ENCODE data around the gene PHF23. TPM values are rescaled to one million over a fixed set of nuclear protein-coding genes. Genes with fewer than 3 reads are reported as not detected.

The PHF23 gene
- total and polyA plus RNA-seq, 2 donors (not counting 1 experiment from before 2014, with no cell fraction given) = 45.4 to 48.7 TPM

DNA sequence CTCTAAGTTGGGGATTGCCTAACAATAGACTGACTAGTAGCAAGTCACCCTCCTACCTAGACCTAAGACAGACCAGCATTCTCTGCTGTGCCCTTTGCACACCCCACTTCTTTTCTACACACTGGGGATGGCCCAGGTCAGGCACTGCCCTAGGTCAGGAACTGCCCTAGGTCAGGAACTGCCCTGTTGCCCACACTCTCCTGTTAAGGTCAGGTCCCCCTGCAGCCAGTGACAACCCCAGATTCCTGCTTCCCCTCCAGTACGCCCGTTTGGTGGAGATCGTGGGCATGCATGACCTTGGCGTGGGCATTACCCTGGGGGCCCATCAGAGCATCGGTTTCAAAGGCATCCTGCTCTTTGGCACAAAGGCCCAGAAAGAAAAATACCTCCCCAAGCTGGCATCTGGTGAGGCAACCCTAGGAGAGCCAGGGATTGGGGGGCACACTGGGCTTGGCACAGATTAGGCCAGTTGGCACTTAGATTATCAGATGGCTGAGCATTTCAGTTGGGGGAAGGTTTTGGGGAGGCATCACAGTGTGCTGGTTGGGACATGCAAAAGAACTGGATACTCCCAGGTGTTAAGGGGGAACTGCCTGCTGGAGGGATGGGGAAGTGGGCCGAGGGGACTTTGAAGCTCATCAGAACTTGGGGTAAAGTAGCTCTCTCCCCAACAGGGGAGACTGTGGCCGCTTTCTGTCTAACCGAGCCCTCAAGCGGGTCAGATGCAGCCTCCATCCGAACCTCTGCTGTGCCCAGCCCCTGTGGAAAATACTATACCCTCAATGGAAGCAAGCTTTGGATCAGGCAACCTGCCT lies 17.8 kb downstream of the PHF23 start:
- H3K4me3 ChIP-seq (replicated peaks in 1 of 4; ENCODE audit: control extremely low read depth in 1 of 4, insufficient read depth in 1 of 4, low read depth in 3 of 4, low read length in 4 of 4) = peak overlapping the region in 2 of 4 experiments; percentile 79 to 90
- no peak for DNase-seq (ENCODE audit: low read depth in 2 of 2)
- no peak overlapping the region for H3K9ac ChIP-seq (ENCODE audit: insufficient read depth, low read length)
- H3K9me3 ChIP-seq (ENCODE audit: control insufficient read depth, insufficient read depth, low read depth, low read length) = no peaks in the 10 kb centered on the region
- no peaks in the 10 kb centered on the region for H3K27me3 ChIP-seq (ENCODE audit: control insufficient read depth, insufficient read depth, low read length)
- peak overlapping the region; percentile 80 for H3K4me2 ChIP-seq (ENCODE audit: extremely low read depth, insufficient read depth, low read length)
- H3K4me1 ChIP-seq (ENCODE audit: control insufficient read depth, extremely low read depth, insufficient read depth, low read length) = peaks cover 11% of the 10 kb centered on the region
- H2AFZ ChIP-seq (ENCODE audit: low read length) = no peak overlapping the region
- peaks cover 22% of the 10 kb centered on the region for H3K79me2 ChIP-seq (ENCODE audit: control insufficient read depth, insufficient read depth, low read length)
- H4K20me1 ChIP-seq (ENCODE audit: control insufficient read depth, extremely low read depth, insufficient read depth, low read length) = no peaks in the 10 kb centered on the region
- TF ChIP-seq, protein P1, sequence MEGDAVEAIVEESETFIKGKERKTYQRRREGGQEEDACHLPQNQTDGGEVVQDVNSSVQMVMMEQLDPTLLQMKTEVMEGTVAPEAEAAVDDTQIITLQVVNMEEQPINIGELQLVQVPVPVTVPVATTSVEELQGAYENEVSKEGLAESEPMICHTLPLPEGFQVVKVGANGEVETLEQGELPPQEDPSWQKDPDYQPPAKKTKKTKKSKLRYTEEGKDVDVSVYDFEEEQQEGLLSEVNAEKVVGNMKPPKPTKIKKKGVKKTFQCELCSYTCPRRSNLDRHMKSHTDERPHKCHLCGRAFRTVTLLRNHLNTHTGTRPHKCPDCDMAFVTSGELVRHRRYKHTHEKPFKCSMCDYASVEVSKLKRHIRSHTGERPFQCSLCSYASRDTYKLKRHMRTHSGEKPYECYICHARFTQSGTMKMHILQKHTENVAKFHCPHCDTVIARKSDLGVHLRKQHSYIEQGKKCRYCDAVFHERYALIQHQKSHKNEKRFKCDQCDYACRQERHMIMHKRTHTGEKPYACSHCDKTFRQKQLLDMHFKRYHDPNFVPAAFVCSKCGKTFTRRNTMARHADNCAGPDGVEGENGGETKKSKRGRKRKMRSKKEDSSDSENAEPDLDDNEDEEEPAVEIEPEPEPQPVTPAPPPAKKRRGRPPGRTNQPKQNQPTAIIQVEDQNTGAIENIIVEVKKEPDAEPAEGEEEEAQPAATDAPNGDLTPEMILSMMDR (conservative IDR thresholded peaks at IDR 0.05 in 1 of 2, IDR thresholded peaks at IDR 0.05 in 1 of 2; ENCODE audit: low read depth in 1 of 2, low read length in 2 of 2) = no peak
- no peak for TF ChIP-seq EZH2 (IDR thresholded peaks at IDR 0.05; ENCODE audit: low read length, missing control alignments)
- H3K27ac ChIP-seq (ENCODE audit: insufficient read depth, low read length) = peak overlapping the region; percentile 86
- H3K36me3 ChIP-seq (ENCODE audit: control insufficient read depth, insufficient read depth, low read length) = peaks cover 26% of the 10 kb centered on the region

DNA sequence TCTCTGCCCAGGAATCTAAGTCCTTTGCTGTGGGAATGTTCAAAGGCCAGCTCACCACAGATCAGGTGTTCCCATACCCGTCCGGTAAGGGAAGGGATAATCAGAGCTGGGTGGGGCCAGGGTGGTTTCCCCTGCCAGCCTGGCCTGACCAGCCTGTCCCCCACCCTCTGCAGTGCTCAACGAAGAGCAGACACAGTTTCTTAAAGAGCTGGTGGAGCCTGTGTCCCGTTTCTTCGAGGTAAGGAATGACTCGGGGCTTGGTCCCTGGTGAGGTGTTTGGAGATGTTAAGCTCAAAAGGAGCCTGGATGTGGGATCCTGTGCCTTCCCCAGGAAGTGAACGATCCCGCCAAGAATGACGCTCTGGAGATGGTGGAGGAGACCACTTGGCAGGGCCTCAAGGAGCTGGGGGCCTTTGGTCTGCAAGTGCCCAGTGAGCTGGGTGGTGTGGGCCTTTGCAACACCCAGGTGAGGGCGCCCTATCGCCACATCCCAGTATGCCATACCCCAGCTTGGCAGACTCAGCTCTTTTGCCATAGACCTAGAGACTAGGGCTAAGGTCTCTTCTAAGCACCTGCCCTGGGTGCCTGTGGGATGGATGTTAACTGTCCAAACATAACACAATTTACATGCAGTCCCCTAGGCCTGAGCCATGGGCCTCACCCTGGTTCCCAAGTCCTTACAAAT lies 18.5 kb downstream of the PHF23 start:
- Histone ChIP-seq H2AFZ (ENCODE audit: low read length) (no peak overlapping the region), H3K4me1 (ENCODE audit: control insufficient read depth, extremely low read depth, insufficient read depth, low read length) (peaks cover 12% of the 10 kb centered on the region), H4K20me1 (ENCODE audit: control insufficient read depth, extremely low read depth, insufficient read depth, low read length) (no peaks in the 10 kb centered on the region), H3K27me3 (ENCODE audit: control insufficient read depth, insufficient read depth, low read length) (no peaks in the 10 kb centered on the region), H3K27ac (ENCODE audit: insufficient read depth, low read length) (peak overlapping the region; percentile 86), H3K9me3 (ENCODE audit: control insufficient read depth, insufficient read depth, low read depth, low read length) (no peaks in the 10 kb centered on the region), H3K79me2 (ENCODE audit: control insufficient read depth, insufficient read depth, low read length) (peaks cover 29% of the 10 kb centered on the region), H3K4me3 (replicated peaks in 1 of 4; ENCODE audit: control extremely low read depth in 1 of 4, insufficient read depth in 1 of 4, low read depth in 3 of 4, low read length in 4 of 4) (peak overlapping the region; percentile 46 to 90 (median 71)), H3K4me2 (ENCODE audit: extremely low read depth, insufficient read depth, low read length) (peak overlapping the region; percentile 80), H3K36me3 (ENCODE audit: control insufficient read depth, insufficient read depth, low read length) (peaks cover 25% of the 10 kb centered on the region), H3K9ac (ENCODE audit: insufficient read depth, low read length) (peak overlapping the region; percentile 75)
- TF ChIP-seq, protein P1 (conservative IDR thresholded peaks at IDR 0.05 in 1 of 2, IDR thresholded peaks at IDR 0.05 in 1 of 2; ENCODE audit: low read depth in 1 of 2, low read length in 2 of 2) = peak; percentile 37 to 42
- TF ChIP-seq EZH2 (IDR thresholded peaks at IDR 0.05; ENCODE audit: low read length, missing control alignments) = no peak
- peak; percentile 59 to 67 for DNase-seq (ENCODE audit: low read depth in 2 of 2)
